H9 (cell line): Measurements from ENCODE around the gene ASCC2. TPM values are rescaled to one million over a fixed set of nuclear protein-coding genes. Genes with fewer than 3 reads are reported as not detected.

Experiments
- DNase-seq: peaks from one replicate; pipeline ENCODE4 v3.0.0-alpha.2; 2017
- H2AFZ ChIP-seq: one replicate; pipeline ENCODE4 v1.6.1; 2013; ENCODE audit warnings: mild to moderate bottlenecking, low read length, control low read depth, moderate library complexity
- H2AK5ac ChIP-seq: 2 replicates; pipeline ENCODE4 v1.6.1; 2013; ENCODE audit warnings: low read length, control low read depth, mixed read lengths; ENCODE audit not compliant: insufficient read length
- H2BK120ac ChIP-seq: one replicate; pipeline ENCODE4 v1.6.1; 2013; ENCODE audit warnings: low read depth, mild to moderate bottlenecking, low read length, control low read depth, inconsistent platforms; ENCODE audit not compliant: poor library complexity, severe bottlenecking
- H2BK12ac ChIP-seq: 2 replicates; pipeline ENCODE4 v1.6.1; 2013; ENCODE audit warnings: low read length, control low read depth, mixed read lengths, low read depth; ENCODE audit not compliant: insufficient read length
- H2BK15ac ChIP-seq: 2 replicates; pipeline ENCODE4 v1.6.1; 2013; ENCODE audit warnings: low read depth, low read length, control low read depth
- H2BK20ac ChIP-seq: one replicate; pipeline ENCODE4 v1.6.1; 2013; ENCODE audit warnings: low read depth, mild to moderate bottlenecking, low read length, control low read depth, inconsistent platforms; ENCODE audit not compliant: poor library complexity, severe bottlenecking
- H2BK5ac ChIP-seq: 2 replicates; pipeline ENCODE4 v1.6.1; 2013; ENCODE audit warnings: low read length, control low read depth, mixed read lengths; ENCODE audit not compliant: insufficient read length
- H3K14ac ChIP-seq: 2 replicates; pipeline ENCODE4 v1.6.1; 2013; ENCODE audit warnings: low read length, control low read depth; ENCODE audit not compliant: insufficient read depth
- H3K18ac ChIP-seq: 2 replicates; pipeline ENCODE4 v1.6.1; 2013; ENCODE audit warnings: low read depth, mild to moderate bottlenecking, mixed read lengths, low read length, control low read depth; ENCODE audit not compliant: insufficient read length
- H3K23ac ChIP-seq: 2 replicates; pipeline ENCODE4 v1.6.1; 2013; ENCODE audit warnings: low read length, control low read depth, mixed read lengths, low read depth; ENCODE audit not compliant: insufficient read length
- H3K23me2 ChIP-seq: 2 replicates; pipeline ENCODE4 v1.6.1; 2013; ENCODE audit warnings: low read depth, mild to moderate bottlenecking, mixed read lengths, low read length, control low read depth; ENCODE audit not compliant: insufficient read length, poor library complexity, severe bottlenecking
- H3K27ac ChIP-seq: 2 replicates; pipeline ENCODE4 v1.5.1; 2013; ENCODE audit warnings: low read length, control low read depth, mixed read lengths, low read depth; ENCODE audit not compliant: insufficient read length
- H3K27me3 ChIP-seq: 2 replicates; pipeline ENCODE4 v1.6.1; 2013; ENCODE audit warnings: low read length, control low read depth, inconsistent platforms; ENCODE audit not compliant: insufficient read depth
- H3K4ac ChIP-seq: 2 replicates; pipeline ENCODE4 v1.6.1; 2013; ENCODE audit warnings: low read depth, mild to moderate bottlenecking, control low read depth, inconsistent platforms, low read length, moderate library complexity
- H3K4me1 ChIP-seq: 2 replicates; pipeline ENCODE4 v1.6.1; 2013; ENCODE audit warnings: low read length, control low read depth, inconsistent platforms; ENCODE audit not compliant: insufficient read depth
- H3K4me2 ChIP-seq: 2 replicates; pipeline ENCODE4 v1.6.1; 2013; ENCODE audit warnings: low read length, control low read depth, mixed read lengths; ENCODE audit not compliant: insufficient read length, insufficient read depth
- H3K56ac ChIP-seq: 2 replicates; pipeline ENCODE4 v1.6.1; 2013; ENCODE audit warnings: low read depth, mild to moderate bottlenecking, mixed read lengths, low read length, control low read depth; ENCODE audit not compliant: insufficient read length
- H3K79me1 ChIP-seq: 2 replicates; pipeline ENCODE4 v1.6.1; 2013; ENCODE audit warnings: low read depth, mild to moderate bottlenecking, moderate library complexity, low read length, control low read depth, inconsistent platforms; ENCODE audit not compliant: insufficient read depth, poor library complexity, severe bottlenecking
- H3K79me2 ChIP-seq: 2 replicates; pipeline ENCODE4 v1.6.1; 2013; ENCODE audit warnings: low read length, control low read depth, inconsistent platforms; ENCODE audit not compliant: insufficient read depth
- H3K9ac ChIP-seq: 2 replicates; pipeline ENCODE4 v1.6.1; 2013; ENCODE audit warnings: low read length, control low read depth, mixed read lengths; ENCODE audit not compliant: insufficient read length; ENCODE audit errors: extremely low read depth
- H3K9me3 ChIP-seq: one replicate; pipeline ENCODE4 v1.6.1; 2013; ENCODE audit warnings: low read depth, low read length, inconsistent platforms; ENCODE audit not compliant: control insufficient read depth
- H3T11ph ChIP-seq: one replicate; pipeline ENCODE4 v1.6.1; 2013; ENCODE audit warnings: mild to moderate bottlenecking, low read length, control low read depth, inconsistent platforms
- H4K20me1 ChIP-seq: one replicate; pipeline ENCODE4 v1.6.1; 2013; ENCODE audit not compliant: control insufficient read depth, insufficient read length, insufficient read depth
- H4K5ac ChIP-seq: 2 replicates; pipeline ENCODE4 v1.6.1; 2013; ENCODE audit warnings: low read depth, mild to moderate bottlenecking, mixed read lengths, low read length, control low read depth; ENCODE audit not compliant: insufficient read length
- H4K8ac ChIP-seq: replicated peaks from 2 replicates; pipeline ENCODE4 v1.6.1; 2013; ENCODE audit warnings: low read length, control low read depth, mixed read lengths, low read depth; ENCODE audit not compliant: insufficient read length
- H4K91ac ChIP-seq: 2 replicates; pipeline ENCODE4 v1.6.1; 2013; ENCODE audit warnings: low read depth, mild to moderate bottlenecking, moderate library complexity, mixed read lengths, low read length, control low read depth; ENCODE audit not compliant: insufficient read length
- H3K27ac Mint-ChIP-seq, 3 experiments: 2 replicates in 2 of 3; 3 replicates in 1 of 3; pipeline ENCODE4 v1.8.0; 2020 to 2021; ENCODE audit warnings: mixed read lengths in 3 of 3, mild to moderate bottlenecking in 1 of 3, moderate library complexity in 1 of 3
- H3K27me3 Mint-ChIP-seq: 2 replicates; pipeline ENCODE4 v1.8.0; 2021; ENCODE audit warnings: low read depth, mild to moderate bottlenecking, moderate library complexity, mixed read lengths
- H3K36me3 Mint-ChIP-seq, 3 experiments: 2 replicates in 2 of 3; 3 replicates in 1 of 3; pipeline ENCODE4 v1.8.0; 2020 to 2021; ENCODE audit warnings: low read depth in 3 of 3, mixed read lengths in 3 of 3; ENCODE audit not compliant: insufficient read depth in 1 of 3
- H3K4me1 Mint-ChIP-seq, 2 experiments: 2 replicates each; pipeline ENCODE4 v1.8.0; 2020; ENCODE audit warnings: mixed read lengths in 2 of 2
- H3K4me3 Mint-ChIP-seq, 2 experiments: 2 replicates in 1 of 2; 3 replicates in 1 of 2; pipeline ENCODE4 v1.8.0; 2020 to 2021; ENCODE audit warnings: mild to moderate bottlenecking in 2 of 2, mixed read lengths in 2 of 2, moderate library complexity in 1 of 2
- H3K9me3 Mint-ChIP-seq, 2 experiments: 2 replicates in 1 of 2; 3 replicates in 1 of 2; pipeline ENCODE4 v1.8.0; 2020; ENCODE audit warnings: mild to moderate bottlenecking in 2 of 2, mixed read lengths in 2 of 2, moderate library complexity in 1 of 2
- CTCF ChIP-seq: fragments of 200-600 bp; sonication (generic); conservative IDR thresholded peaks from 3 replicates; pipeline ENCODE4 v1.8.0; 2021; ENCODE audit warnings: antibody characterized with exemption, mild to moderate bottlenecking
- WGBS: extraction: QIAGEN DNeasy Blood & Tissue Kit; methylation state at CpG from one replicate; pipeline ENCODE4 v1.1.7; 2013; ENCODE audit warnings: missing lambda C conversion rate, low lambda C conversion rate, mixed read lengths; ENCODE audit not compliant: insufficient read length; ENCODE audit errors: extremely low coverage; 5-methylcytosine and 5-hydroxymethylcytosine counted together
- total RNA-seq: library from RNA; stranded (reverse); gene quantifications from 2 replicates; pipeline ENCODE4 v1.2.1, GENCODE V29; 2021

ASCC2 gene
- total RNA-seq, 1 experiment from 2014 or later: 48.2 TPM

- no peaks in the 10 kb centered on the region for H3K23me2 ChIP-seq
- no peaks in the 10 kb centered on the region for H3K4me1 ChIP-seq
- H3K79me1 ChIP-seq: no peaks in the 10 kb centered on the region
- H3K4ac ChIP-seq: no peak overlapping the region
- no peak overlapping the region for H3K27ac ChIP-seq
- H4K20me1 ChIP-seq: no peaks in the 10 kb centered on the region
- Mint-ChIP-seq H3K27me3 (no peaks in the 10 kb centered on the region), H3K27ac (peak overlapping the region in 1 of 3 experiments; percentile 89; a peak in 2 of 7 replicates), H3K4me1 (0 out of 4 replicates have a peak, but pooled peaks cover 0 to 3% of the 10 kb centered on the region in 2 experiments), H3K9me3 (no peaks in the 10 kb centered on the region), H3K4me3 (no peak overlapping the region), H3K36me3 (peaks cover 10 to 50% (median 41%) of the 10 kb centered on the region in 3 experiments; a peak in 6 of 7 replicates)
- no peaks in the 10 kb centered on the region for H3K9me3 ChIP-seq
- H3K14ac ChIP-seq: no peak overlapping the region
- no peak overlapping the region for H3K23ac ChIP-seq
- no peak overlapping the region for H2BK20ac ChIP-seq
- no peak overlapping the region for H2BK5ac ChIP-seq
- no peak overlapping the region for H2BK12ac ChIP-seq
- no CpG with 5 or more reads among the region's 11 CpGs for WGBS
- no peak overlapping the region for H4K8ac ChIP-seq
- H2BK120ac ChIP-seq: no peak overlapping the region
- H3K18ac ChIP-seq: no peak overlapping the region
- no peak overlapping the region for H3K9ac ChIP-seq
- no peak for DNase-seq
- no peak overlapping the region for H4K91ac ChIP-seq
- no peak overlapping the region for H2AK5ac ChIP-seq
- H2BK15ac ChIP-seq: no peak overlapping the region
- H2AFZ ChIP-seq: no peak overlapping the region
- H3K79me2 ChIP-seq: no peaks in the 10 kb centered on the region
- no peak overlapping the region for H3K4me2 ChIP-seq
- no peak for TF ChIP-seq CTCF
- H3T11ph ChIP-seq: no peak overlapping the region
- H3K56ac ChIP-seq: no peak overlapping the region
- no peak overlapping the region for H4K5ac ChIP-seq
- H3K27me3 ChIP-seq: no peaks in the 10 kb centered on the region
Measured at GRCh38 chr22:29824677-29825076, 13.4 kb downstream of the ASCC2 start.
